GM23248 (cell line): ENCODE measurements around the gene CHN1. TPM values are rescaled to one million over a fixed set of nuclear protein-coding genes. Genes with fewer than 3 reads are reported as not detected.
A peak's percentile ranks its signal among the peaks of the same experiment; 100 is the strongest.

Experiments
- DNase-seq: peaks from one replicate; pipeline ENCODE4 v3.0.0-alpha.2; 2015
- H2AFZ ChIP-seq: fragments of 200-600 bp; sonication (generic); 2 replicates; pipeline ENCODE4 v1.6.1; 2016; ENCODE audit warnings: antibody characterized with exemption
- H3F3A ChIP-seq: fragments of 200-600 bp; sonication (generic); 2 replicates; pipeline ENCODE4 v1.6.1; 2016; ENCODE audit warnings: mild to moderate bottlenecking, antibody characterized with exemption, mixed run types; ENCODE audit not compliant: insufficient read depth
- H3K27ac ChIP-seq: fragments of 200-600 bp; sonication (generic); 2 replicates; pipeline ENCODE4 v1.5.1; 2016; ENCODE audit warnings: mild to moderate bottlenecking
- H3K27me3 ChIP-seq: fragments of 200-600 bp; sonication (generic); replicated peaks from 2 replicates; pipeline ENCODE4 v1.6.1; 2016; ENCODE audit warnings: mild to moderate bottlenecking; ENCODE audit not compliant: insufficient read depth
- H3K36me3 ChIP-seq: fragments of 200-600 bp; sonication (generic); 2 replicates; pipeline ENCODE4 v1.6.1; 2016; ENCODE audit warnings: low read depth, mild to moderate bottlenecking
- H3K4me1 ChIP-seq: fragments of 200-600 bp; sonication (generic); 2 replicates; pipeline ENCODE4 v1.6.1; 2016; ENCODE audit warnings: mild to moderate bottlenecking; ENCODE audit not compliant: insufficient read depth
- H3K4me2 ChIP-seq: fragments of 200-600 bp; sonication (generic); one replicate; pipeline ENCODE4 v1.6.1; 2016; ENCODE audit warnings: mild to moderate bottlenecking; ENCODE audit not compliant: unreplicated experiment
- H3K4me3 ChIP-seq: fragments of 200-600 bp; sonication (generic); 2 replicates; pipeline ENCODE4 v1.5.1; 2016; ENCODE audit warnings: mild to moderate bottlenecking
- H3K79me2 ChIP-seq: fragments of 200-600 bp; sonication (generic); 2 replicates; pipeline ENCODE4 v1.6.1; 2016; ENCODE audit warnings: mild to moderate bottlenecking; ENCODE audit not compliant: insufficient read depth
- H3K9ac ChIP-seq: fragments of 200-600 bp; sonication (generic); 2 replicates; pipeline ENCODE4 v1.6.1; 2016; ENCODE audit warnings: mild to moderate bottlenecking
- H3K9me2 ChIP-seq: fragments of 200-600 bp; sonication (generic); 2 replicates; pipeline ENCODE4 v1.6.1; 2016; ENCODE audit warnings: mixed run types, mild to moderate bottlenecking, moderate library complexity; ENCODE audit not compliant: insufficient read depth
- H3K9me3 ChIP-seq: fragments of 200-600 bp; sonication (generic); one replicate; pipeline ENCODE4 v1.6.1; 2017; ENCODE audit warnings: low read depth
- H4K20me1 ChIP-seq: fragments of 200-600 bp; sonication (generic); 2 replicates; pipeline ENCODE4 v1.6.0; 2016; ENCODE audit not compliant: insufficient read depth
- EZH2 ChIP-seq: fragments of 200-600 bp; sonication (generic); IDR thresholded peaks from 2 replicates; pipeline ENCODE4 v1.6.1; 2018; ENCODE audit warnings: antibody characterized with exemption, mild to moderate bottlenecking; ENCODE audit not compliant: insufficient read depth, poor library complexity, severe bottlenecking
- EZH2phosphoT487 ChIP-seq: fragments of 200-600 bp; sonication (generic); IDR thresholded peaks from 2 replicates; pipeline ENCODE4 v1.6.1; 2018; ENCODE audit warnings: antibody characterized with exemption, moderate library complexity, mild to moderate bottlenecking, low read depth; ENCODE audit not compliant: insufficient read depth
- WGBS, 2 experiments: methylation state at CpG; one replicate each; pipeline ENCODE4 v1.1.6; 2015 to 2017; ENCODE audit warnings: low lambda C conversion rate in 2 of 2, low coverage in 1 of 2; ENCODE audit errors: missing lambda C conversion rate in 2 of 2; 5-methylcytosine and 5-hydroxymethylcytosine counted together
- in situ Hi-C: fragments of 300-500 bp; cut with MboI; formaldehyde crosslinking; loops from 2 replicates; pipeline ENCODE4 v1.15.0; 2020
- polyA plus RNA-seq: library from polyadenylated mRNA; unstranded; fragments of >200 nt; fragmentation: Nextera tagmentation; extraction: Ambion mirVana; gene quantifications from 2 replicates; pipeline ENCODE4 v1.2.1, GENCODE V29; 2016
- total RNA-seq: library from RNA; depleted of rRNA; stranded (reverse); fragments of >200 nt; shearing (Covaris generic); gene quantifications from 2 replicates; pipeline ENCODE4 v1.2.3, GENCODE V29; 2014

The CHN1 gene
- total and polyA plus RNA-seq, 2 experiments from 2014 or later, result 115 to 130 TPM

- no peak overlapping the region for H2AFZ ChIP-seq
- no peaks in the 10 kb centered on the region for H3K36me3 ChIP-seq
- no peak for TF ChIP-seq EZH2
- no peak for TF ChIP-seq EZH2phosphoT487
- no peaks in the 10 kb centered on the region for H4K20me1 ChIP-seq
- no peak overlapping the region for H3K9ac ChIP-seq
- H3K9me2 ChIP-seq, result no peaks in the 10 kb centered on the region
- H3K27ac ChIP-seq, result no peak overlapping the region
- in situ Hi-C loops, result no loop called here
- H3K4me2 ChIP-seq, result no peak overlapping the region
- WGBS, 2 experiments, result 100% methylated on average over 1 of the region's 1 CpG
- no peaks in the 10 kb centered on the region for H3K9me3 ChIP-seq
- peak; percentile 74 for DNase-seq
- no peak overlapping the region for H3K4me3 ChIP-seq
- H3F3A ChIP-seq, result no peaks in the 10 kb centered on the region; the same call in 1 of the 2 replicates
- H3K27me3 ChIP-seq, result no peaks in the 10 kb centered on the region
- no peaks in the 10 kb centered on the region for H3K4me1 ChIP-seq
- no peaks in the 10 kb centered on the region for H3K79me2 ChIP-seq
Observed at GRCh38 chr2:175025946-175026345, 20.8 kb upstream of the CHN1 start.

GRCh38 chr2:175025233-175025632 is 20.1 kb upstream of the CHN1 start:
- 95 to 98% methylated on average over 3 of the region's 3 CpGs for WGBS, 2 experiments
- no peaks in the 10 kb centered on the region for H3K27me3 ChIP-seq
- in situ Hi-C loops, result no loop called here

GRCh38 chr2:175022923-175023322 is 17.7 kb upstream of the CHN1 start:
- WGBS, 2 experiments, result 81 to 85% methylated on average over 3 of the region's 3 CpGs
- Histone ChIP-seq H3K4me2 (no peak overlapping the region), H4K20me1 (no peaks in the 10 kb centered on the region), H3F3A (no peaks in the 10 kb centered on the region; the same call in 1 of the 2 replicates), H3K27ac (no peak overlapping the region), H3K4me3 (no peak overlapping the region), H3K36me3 (no peaks in the 10 kb centered on the region), H2AFZ (no peak overlapping the region), H3K9me3 (no peaks in the 10 kb centered on the region), H3K27me3 (no peaks in the 10 kb centered on the region), H3K9me2 (no peaks in the 10 kb centered on the region), H3K9ac (no peak overlapping the region), H3K79me2 (no peaks in the 10 kb centered on the region), H3K4me1 (no peaks in the 10 kb centered on the region)
- no peak for TF ChIP-seq EZH2
- no peak for TF ChIP-seq EZH2phosphoT487
- DNase-seq, result no peak
- in situ Hi-C loops, result no loop called here

More at GRCh38 chr2:175025233-175025632, 20.1 kb upstream of the CHN1 start:
- no peak overlapping the region for H3K9ac ChIP-seq
- H3K36me3 ChIP-seq, result no peaks in the 10 kb centered on the region
- H3F3A ChIP-seq, result no peaks in the 10 kb centered on the region; the same call in 1 of the 2 replicates
- no peaks in the 10 kb centered on the region for H3K9me2 ChIP-seq
- no peaks in the 10 kb centered on the region for H3K4me1 ChIP-seq
- H3K4me3 ChIP-seq, result no peak overlapping the region
- DNase-seq, result no peak
- TF ChIP-seq EZH2 (no peak), EZH2phosphoT487 (no peak)
- H2AFZ ChIP-seq, result no peak overlapping the region
- no peak overlapping the region for H3K4me2 ChIP-seq
- no peaks in the 10 kb centered on the region for H3K9me3 ChIP-seq
- no peak overlapping the region for H3K27ac ChIP-seq
- no peaks in the 10 kb centered on the region for H3K79me2 ChIP-seq
- H4K20me1 ChIP-seq, result no peaks in the 10 kb centered on the region

- H3K27me3 ChIP-seq, result no peaks in the 10 kb centered on the region
- WGBS, 2 experiments, result 37 to 48% methylated on average over 2 of the region's 2 CpGs
- in situ Hi-C loops, result no loop called here
- no peak overlapping the region for H3K4me2 ChIP-seq
- H3K4me1 ChIP-seq, result no peaks in the 10 kb centered on the region
- H3K4me3 ChIP-seq, result no peak overlapping the region
- no peak for DNase-seq
- no peak for TF ChIP-seq EZH2
- TF ChIP-seq EZH2phosphoT487, result no peak
- H3K9me3 ChIP-seq, result no peaks in the 10 kb centered on the region
- no peak overlapping the region for H3K27ac ChIP-seq
- H3K79me2 ChIP-seq, result no peaks in the 10 kb centered on the region
- no peaks in the 10 kb centered on the region for H4K20me1 ChIP-seq
- no peaks in the 10 kb centered on the region for H3K9me2 ChIP-seq
- H3K9ac ChIP-seq, result no peak overlapping the region
- H3F3A ChIP-seq, result no peaks in the 10 kb centered on the region
- no peaks in the 10 kb centered on the region for H3K36me3 ChIP-seq
- H2AFZ ChIP-seq, result no peak overlapping the region
Observed at GRCh38 chr2:175019566-175020327, 14.6 kb upstream of the CHN1 start.
